ENCODE data around the gene CTLA4.

GRCh38 chr2:203918839-203919238, 51.3 kb downstream of the CTLA4 start:
- TF ChIP-seq CTBP1 (IDR thresholded peaks at IDR 0.05; ENCODE audit: borderline replicate concordance) (no peak), ELF4 (IDR thresholded peaks at IDR 0.05) (no peak), TARDBP (IDR thresholded peaks at IDR 0.05) (no peak), NFRKB (IDR thresholded peaks at IDR 0.05) (no peak), ZNF384 (IDR thresholded peaks at IDR 0.05) (no peak), PKNOX1 (IDR thresholded peaks at IDR 0.05) (no peak), HDGF (IDR thresholded peaks at IDR 0.05; ENCODE audit: borderline replicate concordance) (no peak), SP1 (IDR thresholded peaks at IDR 0.05) (no peak)

Measured in HEK293T (cell line).